Mesenchymal stem cell (in vitro differentiated cells and primary cell): Measurements from ENCODE around the gene NGEF.

ENCODE experiments used
- DNase-seq: peaks from one replicate; pipeline ENCODE4 v3.0.0-alpha.2; 2013
- H2AFZ ChIP-seq: one replicate; pipeline ENCODE4 v1.6.1; 2013; ENCODE audit warnings: low read depth, mild to moderate bottlenecking, control low read depth, inconsistent platforms, low read length, moderate library complexity
- H2AK5ac ChIP-seq: 2 replicates; pipeline ENCODE4 v1.6.1; 2013; ENCODE audit warnings: low read length, moderate library complexity, mild to moderate bottlenecking, inconsistent platforms; ENCODE audit not compliant: severe bottlenecking
- H2BK120ac ChIP-seq: one replicate; pipeline ENCODE4 v1.6.1; 2013; ENCODE audit warnings: low read depth, mild to moderate bottlenecking, inconsistent platforms, low read length, moderate library complexity
- H2BK12ac ChIP-seq, 2 experiments: one replicate each; pipeline ENCODE4 v1.6.1; 2013; ENCODE audit warnings: inconsistent platforms in 2 of 2, low read length in 2 of 2, mild to moderate bottlenecking in 2 of 2, moderate library complexity in 2 of 2, control low read depth in 1 of 2
- H2BK15ac ChIP-seq: one replicate; pipeline ENCODE4 v1.6.1; 2013; ENCODE audit warnings: mild to moderate bottlenecking, low read depth, inconsistent platforms; ENCODE audit not compliant: poor library complexity, severe bottlenecking
- H2BK5ac ChIP-seq: 2 replicates; pipeline ENCODE4 v1.6.1; 2013; ENCODE audit warnings: low read depth, mild to moderate bottlenecking, low read length, control low read depth, inconsistent platforms; ENCODE audit not compliant: poor library complexity, severe bottlenecking
- H3K14ac ChIP-seq, 2 experiments: one replicate each; pipeline ENCODE4 v1.6.1; 2013; ENCODE audit warnings: inconsistent platforms in 2 of 2, low read length in 2 of 2, control low read depth in 1 of 2, mild to moderate bottlenecking in 1 of 2, moderate library complexity in 1 of 2
- H3K18ac ChIP-seq, 2 experiments: one replicate each; pipeline ENCODE4 v1.6.1; 2013; ENCODE audit warnings: inconsistent platforms in 2 of 2, low read length in 2 of 2, control low read depth in 1 of 2, low read depth in 1 of 2, mild to moderate bottlenecking in 1 of 2
- H3K23ac ChIP-seq, 2 experiments: one replicate each; pipeline ENCODE4 v1.6.1; 2013; ENCODE audit warnings: inconsistent platforms in 2 of 2, low read length in 2 of 2, mild to moderate bottlenecking in 2 of 2, moderate library complexity in 2 of 2, control low read depth in 1 of 2
- H3K27ac ChIP-seq: 2 replicates; pipeline ENCODE4 v1.5.1; 2013; ENCODE audit warnings: mild to moderate bottlenecking, moderate library complexity, low read length, control low read depth, inconsistent platforms; ENCODE audit not compliant: poor library complexity, severe bottlenecking
- H3K27me3 ChIP-seq, 2 experiments: 2 replicates each; pipeline versions ENCODE4 v1.6.1 to v1.7.0; 2013; ENCODE audit warnings: low read length in 2 of 2, mild to moderate bottlenecking in 2 of 2, moderate library complexity in 2 of 2, control low read depth in 1 of 2, inconsistent platforms in 1 of 2; ENCODE audit not compliant: control insufficient read depth in 1 of 2, insufficient read depth in 1 of 2
- H3K36me3 ChIP-seq, 2 experiments: 2 replicates each; pipeline versions ENCODE4 v1.6.1 to v1.7.0; 2013; ENCODE audit warnings: low read length in 2 of 2, control low read depth in 1 of 2, inconsistent platforms in 1 of 2, low read depth in 1 of 2, mild to moderate bottlenecking in 1 of 2; ENCODE audit not compliant: insufficient read depth in 2 of 2, control insufficient read depth in 1 of 2
- H3K4ac ChIP-seq, 2 experiments: one replicate each; pipeline ENCODE4 v1.6.1; 2013; ENCODE audit warnings: inconsistent platforms in 2 of 2, low read length in 2 of 2, mild to moderate bottlenecking in 2 of 2, moderate library complexity in 2 of 2, control low read depth in 1 of 2, low read depth in 1 of 2
- H3K4me1 ChIP-seq: 2 replicates; pipeline ENCODE4 v1.6.1; 2013; ENCODE audit warnings: low read depth, low read length, control low read depth; ENCODE audit not compliant: control insufficient read depth, insufficient read depth
- H3K4me2 ChIP-seq: 2 replicates; pipeline ENCODE4 v1.6.1; 2013; ENCODE audit warnings: low read length, mild to moderate bottlenecking, inconsistent platforms; ENCODE audit not compliant: poor library complexity, severe bottlenecking
- H3K4me3 ChIP-seq, 2 experiments: 2 replicates each; pipeline versions ENCODE4 v1.5.1 to v1.7.0; 2013; ENCODE audit warnings: low read length in 2 of 2, mild to moderate bottlenecking in 2 of 2, control low read depth in 1 of 2, low read depth in 1 of 2; ENCODE audit not compliant: insufficient read depth in 1 of 2
- H3K79me1 ChIP-seq: replicated peaks from 2 replicates; pipeline ENCODE4 v1.6.1; 2013; ENCODE audit warnings: mild to moderate bottlenecking, control low read depth, low read length, inconsistent platforms; ENCODE audit not compliant: poor library complexity, severe bottlenecking
- H3K9ac ChIP-seq: 2 replicates; pipeline ENCODE4 v1.7.0; 2013; ENCODE audit warnings: mild to moderate bottlenecking, low read length, moderate library complexity
- H3K9me3 ChIP-seq: 2 replicates; pipeline ENCODE4 v1.7.0; 2013; ENCODE audit warnings: mild to moderate bottlenecking, low read length; ENCODE audit not compliant: control insufficient read depth
- H4K8ac ChIP-seq: one replicate; pipeline ENCODE4 v1.6.1; 2013; ENCODE audit warnings: inconsistent platforms, mild to moderate bottlenecking, low read length, moderate library complexity
- H4K91ac ChIP-seq: one replicate; pipeline ENCODE4 v1.6.1; 2013; ENCODE audit warnings: mild to moderate bottlenecking, low read length, inconsistent platforms
- WGBS: methylation state at CpG from one replicate; pipeline ENCODE4 v1.1.7; 2013; ENCODE audit warnings: mixed read lengths; 5-methylcytosine and 5-hydroxymethylcytosine counted together

Gene NGEF

GRCh38 chr2:232931636-232932035 is 81.4 kb downstream of the NGEF start:
- H3K23ac ChIP-seq: no peak overlapping the region
- H3K14ac ChIP-seq: no peak overlapping the region
- H2BK120ac ChIP-seq: no peak overlapping the region
- no peak overlapping the region for H3K4ac ChIP-seq
- no peaks in the 10 kb centered on the region for H3K36me3 ChIP-seq
- H3K9me3 ChIP-seq: no peaks in the 10 kb centered on the region
- no peak overlapping the region for H2BK5ac ChIP-seq
- no peak overlapping the region for H2BK15ac ChIP-seq
- no peak for DNase-seq
- H3K9ac ChIP-seq: no peak overlapping the region
- H3K79me1 ChIP-seq: no peaks in the 10 kb centered on the region
- 81% methylated on average over 3 of the region's 4 CpGs for WGBS
- H2BK12ac ChIP-seq: no peak overlapping the region
- H3K4me2 ChIP-seq: no peak overlapping the region
- H3K27me3 ChIP-seq: peaks cover 35 to 50% of the 10 kb centered on the region in 2 experiments
- H4K8ac ChIP-seq: no peak overlapping the region
- H3K18ac ChIP-seq: no peak overlapping the region
- H4K91ac ChIP-seq: no peak overlapping the region
- no peak overlapping the region for H3K27ac ChIP-seq
- H3K4me1 ChIP-seq: peaks cover 18% of the 10 kb centered on the region
- H3K4me3 ChIP-seq: no peak overlapping the region
- H2AK5ac ChIP-seq: no peak overlapping the region
- no peak overlapping the region for H2AFZ ChIP-seq

- Histone ChIP-seq H3K79me1 (no peaks in the 10 kb centered on the region), H3K4me1 (peaks cover 18% of the 10 kb centered on the region), H4K91ac (no peak overlapping the region), H3K4me3 (no peak overlapping the region), H3K23ac (no peak overlapping the region), H3K4me2 (no peak overlapping the region), H2BK15ac (no peak overlapping the region), H2AFZ (no peak overlapping the region), H3K18ac (no peak overlapping the region), H4K8ac (no peak overlapping the region), H2BK5ac (no peak overlapping the region), H3K36me3 (no peaks in the 10 kb centered on the region), H3K9me3 (no peaks in the 10 kb centered on the region), H3K9ac (no peak overlapping the region), H2BK12ac (no peak overlapping the region), H3K14ac (no peak overlapping the region), H3K27ac (no peak overlapping the region), H2AK5ac (no peak overlapping the region), H2BK120ac (no peak overlapping the region), H3K27me3 (peaks cover 52 to 57% of the 10 kb centered on the region in 2 experiments), H3K4ac (no peak overlapping the region)
- 89% methylated on average over 7 of the region's 8 CpGs for WGBS
- DNase-seq: no peak
Measured at GRCh38 chr2:232930059-232930400, 83.0 kb downstream of the NGEF start.

DNA sequence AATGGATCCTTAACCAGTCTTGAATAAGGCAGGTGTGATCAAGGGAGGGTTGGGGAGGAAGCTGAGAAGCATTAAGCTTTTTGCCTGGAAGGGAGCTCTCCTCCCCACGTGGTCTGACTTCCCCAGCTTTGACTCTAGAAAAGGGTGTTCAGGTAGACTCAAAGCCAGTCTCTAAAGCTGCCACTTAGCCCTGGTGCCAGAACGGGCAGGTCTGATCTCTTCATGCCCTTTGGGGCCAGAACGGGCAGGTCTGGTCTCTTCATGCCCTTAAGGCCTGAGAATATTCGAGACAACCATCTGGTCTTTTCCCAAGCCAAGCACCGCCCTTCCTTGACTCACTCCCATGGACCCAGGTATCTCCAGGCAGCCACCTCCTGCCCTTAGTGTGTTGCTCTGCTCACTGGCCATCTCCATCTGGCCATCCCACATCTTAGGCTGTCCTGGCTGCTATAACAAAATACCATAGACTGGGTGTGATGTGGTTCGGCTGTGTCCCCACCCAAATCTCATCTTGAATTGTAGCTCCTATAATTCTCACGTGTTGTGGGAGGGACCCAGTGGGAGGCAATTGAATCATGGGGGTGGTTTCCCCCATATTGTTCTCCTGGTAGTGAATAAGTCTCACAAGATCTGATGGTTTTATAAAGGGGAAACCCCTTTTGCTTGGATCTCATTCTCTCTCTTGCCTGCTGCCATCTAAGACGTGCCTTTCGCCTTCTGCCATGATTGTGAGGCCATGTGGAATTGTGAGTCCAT is 83.6 kb downstream of the NGEF start:
- H2BK15ac ChIP-seq: no peak overlapping the region
- H3K18ac ChIP-seq: no peak overlapping the region
- H3K14ac ChIP-seq: no peak overlapping the region
- no peak overlapping the region for H2BK120ac ChIP-seq
- no peak overlapping the region for H2AK5ac ChIP-seq
- H2BK12ac ChIP-seq: no peak overlapping the region
- 60% methylated on average over 8 of the region's 9 CpGs for WGBS
- H2BK5ac ChIP-seq: no peak overlapping the region
- H3K4me3 ChIP-seq: no peak overlapping the region
- H3K23ac ChIP-seq: no peak overlapping the region
- peaks cover under 1% of the 10 kb centered on the region for H3K9me3 ChIP-seq
- H3K79me1 ChIP-seq: no peaks in the 10 kb centered on the region
- peaks cover 54 to 62% of the 10 kb centered on the region in 2 experiments for H3K27me3 ChIP-seq
- no peak overlapping the region for H3K4ac ChIP-seq
- no peak overlapping the region for H3K9ac ChIP-seq
- no peaks in the 10 kb centered on the region for H3K36me3 ChIP-seq
- H3K27ac ChIP-seq: no peak overlapping the region
- H3K4me2 ChIP-seq: no peak overlapping the region
- H3K4me1 ChIP-seq: peaks cover 18% of the 10 kb centered on the region
- DNase-seq: no peak
- no peak overlapping the region for H2AFZ ChIP-seq
- no peak overlapping the region for H4K91ac ChIP-seq
- H4K8ac ChIP-seq: no peak overlapping the region

- DNase-seq: no peak
- no peak overlapping the region for H3K4ac ChIP-seq
- H2BK120ac ChIP-seq: peak overlapping the region; percentile 61
- H3K36me3 ChIP-seq: no peaks in the 10 kb centered on the region
- H3K9me3 ChIP-seq: peaks cover 5% of the 10 kb centered on the region
- no peak overlapping the region for H2AFZ ChIP-seq
- peaks cover 62 to 65% of the 10 kb centered on the region in 2 experiments for H3K27me3 ChIP-seq
- H2BK12ac ChIP-seq: no peak overlapping the region
- H3K79me1 ChIP-seq: no peaks in the 10 kb centered on the region
- H3K27ac ChIP-seq: no peak overlapping the region
- H3K4me3 ChIP-seq: peak overlapping the region; percentile 49 to 58
- peaks cover 18% of the 10 kb centered on the region for H3K4me1 ChIP-seq
- no peak overlapping the region for H4K8ac ChIP-seq
- 8% methylated on average over 53 of the region's 56 CpGs for WGBS
- no peak overlapping the region for H3K14ac ChIP-seq
- H3K18ac ChIP-seq: no peak overlapping the region
- peak overlapping the region in 1 of 2 experiments; percentile 9 for H3K23ac ChIP-seq
- no peak overlapping the region for H2BK15ac ChIP-seq
- H2BK5ac ChIP-seq: no peak overlapping the region
- H3K9ac ChIP-seq: no peak overlapping the region
- no peak overlapping the region for H2AK5ac ChIP-seq
- H3K4me2 ChIP-seq: peak overlapping the region; percentile 46
- H4K91ac ChIP-seq: no peak overlapping the region
Measured at GRCh38 chr2:232928551-232929302, 84.3 kb downstream of the NGEF start.
